ENCODE results near the gene JARID2.

Gene JARID2

GRCh38 chr6:15246666-15247499 lies 1.0 kb downstream of the JARID2 start:
- FAIRE-seq: no peak
- DNase-seq (ENCODE audit: low spot score): no peak

DNA sequence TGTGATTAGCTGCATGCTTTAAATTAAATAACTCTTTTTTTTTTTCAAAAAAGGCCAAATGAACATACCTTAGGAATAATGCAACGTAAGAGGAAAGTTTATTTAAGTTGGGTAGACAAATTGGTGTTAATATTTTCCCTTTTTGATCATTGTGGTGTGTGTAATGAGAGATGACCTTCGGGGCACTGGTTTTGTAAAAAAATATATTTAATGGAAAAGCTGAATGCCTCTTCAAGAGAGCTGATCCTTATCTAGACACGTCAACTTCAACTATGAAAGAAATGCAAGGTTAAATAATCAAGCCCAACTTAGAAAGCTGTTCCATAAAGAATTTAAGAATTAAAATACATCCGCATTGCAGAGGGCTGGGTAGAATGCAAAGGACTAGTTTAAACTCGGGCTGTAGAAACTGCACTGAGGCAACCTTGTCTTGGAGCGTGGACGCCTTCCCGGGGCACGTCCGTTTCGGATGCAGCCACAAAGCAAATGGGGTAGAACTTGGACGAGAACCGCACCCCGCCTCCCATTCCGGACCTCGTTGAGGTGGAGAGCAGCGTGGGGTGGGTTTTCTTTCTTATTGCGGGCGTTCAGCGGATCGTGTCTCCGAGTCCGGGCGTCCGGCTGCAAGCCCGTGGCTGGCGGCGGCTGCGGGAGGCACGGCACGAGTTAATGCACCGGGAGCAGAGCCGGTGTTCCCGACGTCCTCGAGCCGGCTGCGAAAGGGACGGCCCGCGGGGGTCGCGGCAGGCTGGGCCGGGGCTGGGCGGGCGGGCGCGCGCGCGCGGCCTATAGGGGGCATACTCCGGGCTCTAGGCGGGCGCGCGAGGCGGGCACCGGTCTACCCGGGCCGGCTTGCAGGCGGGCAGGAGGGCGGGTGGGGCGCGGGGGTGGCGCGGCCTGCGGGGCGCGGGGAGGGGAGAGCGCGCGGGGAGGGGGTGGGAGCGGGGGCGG lies 1.9 kb downstream of the JARID2 start:
- FAIRE-seq: no peak
- peak; percentile 66 for DNase-seq (ENCODE audit: low spot score)

GRCh38 chr6:15248451-15249370 lies 2.8 kb downstream of the JARID2 start:
- peak; percentile 95 for DNase-seq (ENCODE audit: low spot score)
- no peak for FAIRE-seq

DNA sequence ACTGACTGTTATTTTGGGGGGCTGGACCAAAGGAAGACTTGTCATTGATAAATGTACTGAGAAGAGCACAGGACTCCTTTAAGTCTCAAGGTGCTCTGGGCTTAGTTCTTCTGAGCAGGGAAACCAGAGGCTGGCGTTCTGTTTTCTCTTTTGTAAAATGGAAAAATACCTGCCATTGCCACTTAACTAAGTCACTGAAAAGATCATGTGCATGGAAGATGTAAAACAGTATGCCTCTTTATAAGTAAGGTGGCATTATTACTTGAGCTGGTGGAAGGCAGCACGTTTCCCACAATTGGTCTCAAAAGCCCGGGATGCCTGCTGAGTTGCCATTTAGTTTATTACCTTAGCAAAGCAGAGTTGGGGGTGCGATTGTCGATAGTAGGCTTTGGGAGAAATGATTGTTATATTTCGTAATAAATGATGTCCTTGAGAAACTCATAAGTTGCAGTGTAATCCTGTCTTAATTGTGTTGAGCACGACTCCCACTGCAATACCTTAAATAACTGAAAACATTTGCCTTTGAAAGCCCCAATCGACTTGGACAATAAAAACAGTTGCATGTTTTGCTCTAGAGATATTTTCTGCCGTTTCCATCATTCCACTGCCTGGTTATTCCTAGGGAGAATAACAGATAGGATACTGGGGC lies 3.6 kb downstream of the JARID2 start:
- FAIRE-seq (no peak), DNase-seq (ENCODE audit: low spot score) (no peak)

- FAIRE-seq: no peak
These were observed 4.6 kb downstream of the JARID2 start for GRCh38 chr6:15250187-15251168.

DNA sequence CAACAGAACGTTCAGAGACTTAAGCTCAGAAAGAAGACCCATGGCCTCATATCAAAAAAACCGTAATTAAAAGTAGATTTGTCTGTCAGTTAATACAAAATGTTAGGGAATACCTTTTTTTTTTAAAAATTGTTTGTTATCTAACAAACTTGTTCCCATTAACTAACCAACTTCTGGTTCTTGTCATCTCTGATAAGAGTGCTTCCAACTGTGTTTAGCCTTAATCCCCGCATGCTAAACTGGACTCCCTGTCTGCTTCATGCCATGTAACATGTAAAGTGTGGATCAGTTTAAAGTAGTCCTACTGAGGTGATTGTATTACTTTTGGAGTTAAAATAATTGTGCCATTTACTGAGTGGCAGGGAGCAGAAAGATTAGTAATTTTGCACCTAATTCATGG lies 6.3 kb downstream of the JARID2 start:
- no peak for FAIRE-seq
- DNase-seq (ENCODE audit: low spot score): no peak

More at GRCh38 chr6:15250187-15251168, 4.6 kb downstream of the JARID2 start:
- no peak for DNase-seq (ENCODE audit: low spot score)

DNA sequence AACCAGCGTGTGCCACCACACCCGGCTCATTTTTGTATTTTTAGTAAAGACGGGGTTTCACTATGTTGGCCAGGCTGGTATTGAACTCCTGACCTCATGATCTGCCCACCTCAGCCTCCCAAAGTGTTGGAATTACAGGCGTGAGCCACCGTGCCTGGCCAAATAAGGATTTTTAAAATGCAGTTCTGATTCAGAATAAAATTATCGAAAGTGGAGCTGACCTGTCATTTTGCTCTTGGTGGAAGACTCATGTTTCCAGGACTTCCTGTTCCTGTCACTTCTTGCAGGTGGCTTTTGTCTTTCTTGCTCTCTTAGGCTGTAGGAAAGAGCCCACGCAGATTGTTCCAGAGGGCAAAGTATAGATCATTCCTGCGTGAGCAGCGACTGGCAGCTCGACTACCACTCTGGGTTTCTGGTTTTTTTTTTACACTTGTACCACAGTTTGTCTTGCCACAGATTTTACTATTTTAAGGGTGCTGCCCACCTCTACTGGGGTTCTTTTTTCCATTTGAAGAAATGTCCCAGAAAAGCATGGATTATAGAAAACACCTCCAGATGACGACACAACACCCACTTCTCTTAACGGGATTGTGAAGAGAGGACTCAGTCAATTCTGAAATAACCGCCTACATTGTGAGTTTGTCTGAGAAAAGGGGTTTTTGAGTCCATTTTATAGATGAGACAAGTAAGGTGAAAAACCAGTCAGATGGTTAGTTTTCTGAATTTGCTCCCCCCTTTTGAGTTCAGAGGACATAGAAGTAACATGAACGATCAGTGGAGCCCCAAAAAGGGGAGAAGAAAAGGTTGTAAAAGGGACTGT lies 7.5 kb downstream of the JARID2 start:
- DNase-seq (ENCODE audit: low spot score): no peak

GRCh38 chr6:15254070-15254975 lies 8.5 kb downstream of the JARID2 start:
- DNase-seq (ENCODE audit: low spot score) (no peak), FAIRE-seq (no peak)

More for the DNA sequence above, 7.5 kb downstream of the JARID2 start:
- FAIRE-seq: no peak

DNA sequence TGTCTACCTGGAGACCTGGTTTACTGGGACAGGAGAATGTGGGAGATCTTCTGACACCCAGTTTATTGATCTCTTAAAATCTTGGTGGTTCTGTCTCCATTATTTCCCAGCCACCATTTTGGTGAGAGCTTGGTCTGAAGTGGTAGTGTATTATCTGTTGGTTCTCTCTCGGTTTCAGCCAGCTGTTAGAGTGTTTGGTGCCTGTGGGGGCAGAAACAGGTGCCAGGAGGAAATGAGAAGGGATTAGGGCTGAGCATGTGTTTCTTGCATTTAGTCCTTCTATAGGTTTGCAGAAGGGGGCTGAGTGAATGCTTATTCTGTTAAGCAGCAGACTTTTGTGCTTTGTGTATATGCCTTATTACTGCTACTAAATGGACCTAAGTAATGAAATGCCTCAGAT lies 9.6 kb downstream of the JARID2 start:
- DNase-seq (ENCODE audit: low spot score) (no peak), FAIRE-seq (no peak)

DNA sequence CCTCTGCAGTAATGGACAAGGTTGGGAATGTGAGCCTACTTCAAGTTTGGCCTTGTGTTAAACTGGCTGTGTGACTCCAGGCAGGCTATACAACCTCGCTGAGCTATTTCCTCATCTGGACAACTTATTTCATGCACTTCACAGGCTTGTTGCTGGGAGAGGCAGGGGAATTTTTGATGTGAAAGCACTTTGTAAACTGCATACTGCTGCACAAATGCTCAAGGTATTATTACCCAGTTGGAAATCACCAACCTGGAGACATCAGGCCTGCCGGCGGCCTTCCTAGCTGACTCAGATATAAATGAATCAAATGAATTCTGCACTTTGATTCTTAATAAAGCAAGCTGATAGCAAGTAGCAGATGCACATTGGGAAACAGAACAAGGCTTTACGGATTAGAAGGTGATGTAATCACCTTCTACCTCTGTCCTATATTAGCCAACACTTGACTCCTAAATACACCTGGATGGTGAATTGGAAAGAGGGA lies 10.1 kb downstream of the JARID2 start:
- DNase-seq (ENCODE audit: low spot score) (no peak), FAIRE-seq (no peak)

DNA sequence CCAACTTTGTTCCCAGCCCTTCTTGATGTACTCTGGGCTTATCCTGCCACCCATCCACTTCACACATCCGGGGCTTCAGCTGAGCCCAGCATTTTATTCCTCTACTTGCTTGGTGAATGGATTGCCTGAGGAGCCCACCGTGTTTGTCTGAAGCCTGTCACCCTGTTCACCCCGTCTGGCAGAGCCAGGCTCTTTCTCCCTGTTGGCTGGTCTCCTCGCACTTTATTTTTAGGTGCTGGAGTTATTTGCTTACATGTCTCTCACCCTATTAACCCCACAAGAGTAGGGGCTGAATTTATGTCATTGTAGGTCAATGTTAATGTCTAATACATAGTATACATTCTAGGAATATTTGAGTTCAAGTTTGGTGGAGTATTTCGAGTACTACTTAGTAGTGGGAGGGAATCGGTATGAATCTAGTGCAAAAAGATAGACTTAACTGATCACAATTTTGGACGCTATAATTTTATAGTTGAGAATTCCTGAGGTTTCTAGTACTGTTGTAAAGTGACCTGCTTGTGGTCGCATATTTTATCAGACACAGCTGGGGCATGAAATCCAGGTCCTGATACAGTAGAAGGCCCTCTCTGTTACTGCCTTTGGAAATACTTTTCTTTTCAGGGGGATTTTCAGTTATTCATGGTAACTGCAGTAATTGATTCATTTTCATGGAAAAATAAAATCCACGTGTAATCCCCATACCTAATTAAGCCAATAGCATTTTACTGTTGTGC lies 10.8 kb downstream of the JARID2 start:
- DNase-seq (ENCODE audit: low spot score) (no peak), FAIRE-seq (no peak)

DNA sequence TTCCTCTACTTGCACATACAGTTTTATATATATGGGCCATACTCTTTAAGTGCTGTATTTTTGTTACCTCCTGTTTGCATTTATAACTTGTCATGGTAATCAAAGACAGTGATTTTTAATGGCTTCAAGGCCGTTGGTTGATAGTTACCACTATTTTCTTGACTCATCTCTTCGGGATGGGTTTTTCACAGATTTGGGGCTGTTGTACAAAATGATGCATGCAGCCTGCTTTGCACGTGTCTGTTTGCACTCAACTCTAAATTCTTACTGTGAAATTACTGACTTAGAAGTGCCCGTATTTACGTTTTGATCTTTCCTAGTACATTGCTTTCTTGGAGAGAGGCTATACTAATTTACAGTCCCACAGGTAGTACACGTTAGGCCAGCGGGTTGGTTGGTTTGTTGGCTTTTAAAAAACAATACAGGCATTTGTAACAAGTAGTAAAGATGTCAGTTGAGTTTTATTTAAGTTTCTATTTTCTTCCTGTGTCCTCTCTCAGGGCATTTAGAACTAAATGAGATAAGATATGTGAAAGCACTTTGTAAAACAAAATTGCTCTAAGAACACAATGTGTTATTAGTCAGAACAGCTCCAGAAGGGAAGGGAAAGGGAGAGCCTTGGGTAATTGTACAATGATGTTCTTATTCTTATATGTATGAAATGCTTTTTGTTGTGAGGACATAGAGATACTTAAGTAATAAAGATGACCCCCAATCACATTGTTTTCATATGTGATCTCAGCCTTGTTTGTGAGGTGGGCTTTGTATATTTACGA lies 11.7 kb downstream of the JARID2 start:
- FAIRE-seq (no peak), DNase-seq (ENCODE audit: low spot score) (no peak)

- FAIRE-seq (no peak), DNase-seq (ENCODE audit: low spot score) (no peak)
These were observed 13.9 kb downstream of the JARID2 start for GRCh38 chr6:15259766-15260098.

- FAIRE-seq: no peak
- DNase-seq (ENCODE audit: low spot score): no peak
These were observed 14.4 kb downstream of the JARID2 start for GRCh38 chr6:15260099-15260821.

- FAIRE-seq (no peak), DNase-seq (ENCODE audit: low spot score) (no peak)
These were observed 18.0 kb downstream of the JARID2 start for GRCh38 chr6:15263780-15264374.

All from urothelium cell line (cell line).